EL (cell line): Measurements from ENCODE around the gene MAP3K14.

ENCODE experiments used
- DNase-seq: peaks from one replicate; pipeline ENCODE4 v3.0.0-alpha.2; 2016

MAP3K14 gene

GRCh38 chr17:45298546-45299285 is 18.1 kb downstream of the MAP3K14 start:
- peak; percentile 89 for DNase-seq

GRCh38 chr17:45296833-45297124 is 20.0 kb downstream of the MAP3K14 start:
- DNase-seq: peak; percentile 54

GRCh38 chr17:45296003-45296832 is 20.6 kb downstream of the MAP3K14 start:
- DNase-seq: peak; percentile 91

GRCh38 chr17:45294506-45294905 is 22.3 kb downstream of the MAP3K14 start:
- peak; percentile 87 for DNase-seq

GRCh38 chr17:45293413-45294211 is 23.2 kb downstream of the MAP3K14 start:
- DNase-seq: peak; percentile 97

GRCh38 chr17:45292696-45293412 is 24.0 kb downstream of the MAP3K14 start:
- DNase-seq: no peak

- no peak for DNase-seq
Observed at GRCh38 chr17:45291171-45291805, 25.5 kb downstream of the MAP3K14 start.

GRCh38 chr17:45290269-45290765 is 26.5 kb downstream of the MAP3K14 start:
- no peak for DNase-seq

- DNase-seq: no peak
Observed at GRCh38 chr17:45289301-45290268, 27.2 kb downstream of the MAP3K14 start.

- DNase-seq: no peak
Observed at GRCh38 chr17:45288825-45289224, 28.0 kb downstream of the MAP3K14 start.

GRCh38 chr17:45287526-45288500 is 29.0 kb downstream of the MAP3K14 start:
- peak; percentile 52 for DNase-seq

GRCh38 chr17:45286286-45286685 is 30.5 kb downstream of the MAP3K14 start:
- DNase-seq: no peak

- no peak for DNase-seq
Observed at GRCh38 chr17:45284176-45285140, 32.4 kb downstream of the MAP3K14 start.

- no peak for DNase-seq
Observed at GRCh38 chr17:45283711-45284110, 33.1 kb downstream of the MAP3K14 start.

- DNase-seq: no peak
Observed at GRCh38 chr17:45282683-45283644, 33.9 kb downstream of the MAP3K14 start.

GRCh38 chr17:45279898-45280297 is 36.9 kb downstream of the MAP3K14 start:
- DNase-seq: no peak

- no peak for DNase-seq
Observed at GRCh38 chr17:45277992-45278391, 38.8 kb downstream of the MAP3K14 start.
